Measurements from ENCODE around the gene RHBG.
A peak's percentile ranks its signal among the peaks of the same experiment; 100 is the strongest.

The RHBG gene

DNA sequence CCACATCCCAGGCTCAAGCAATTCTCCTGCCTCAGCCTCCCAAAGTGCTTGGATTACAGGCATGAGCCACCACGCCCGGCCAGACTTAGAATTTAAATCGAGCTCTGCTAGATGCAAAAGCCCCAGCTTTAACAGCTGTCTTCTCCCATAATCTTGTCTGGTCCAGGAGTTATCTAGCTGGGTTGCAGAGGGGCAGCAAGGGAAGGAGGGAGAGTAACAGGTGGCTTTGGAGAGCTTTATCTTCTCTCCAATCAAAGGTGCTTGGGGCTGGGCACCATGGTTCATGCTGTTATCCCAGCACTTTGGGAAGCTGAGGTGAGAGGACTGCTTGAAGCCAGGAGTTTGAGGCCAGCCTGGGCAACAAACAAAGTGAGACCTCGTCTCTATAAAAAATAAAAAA, 3.9 kb downstream of the RHBG start:
- Histone ChIP-seq H3K4me2 (ENCODE audit: low read length, poor library complexity, severe bottlenecking) (no peak overlapping the region), H3K27me3 (ENCODE audit: control insufficient read depth in 1 of 2, insufficient read depth in 1 of 2, low read length in 2 of 2) (peaks cover 26 to 45% of the 10 kb centered on the region in 2 experiments), H2AK5ac (ENCODE audit: low read length, severe bottlenecking) (no peak overlapping the region), H3K27ac (ENCODE audit: low read length, poor library complexity, severe bottlenecking) (no peak overlapping the region), H3K9me3 (ENCODE audit: control insufficient read depth, low read length) (no peaks in the 10 kb centered on the region), H3K36me3 (ENCODE audit: control insufficient read depth in 1 of 2, insufficient read depth in 2 of 2, low read depth in 1 of 2, low read length in 2 of 2) (no peaks in the 10 kb centered on the region), H3K14ac (ENCODE audit: low read length in 2 of 2) (no peak overlapping the region), H3K9ac (ENCODE audit: low read length) (no peak overlapping the region), H3K79me1 (replicated peaks; ENCODE audit: low read length, poor library complexity, severe bottlenecking) (no peaks in the 10 kb centered on the region), H4K8ac (ENCODE audit: low read length) (no peak overlapping the region), H3K23ac (ENCODE audit: low read length in 2 of 2) (no peak overlapping the region), H2BK5ac (ENCODE audit: low read depth, low read length, poor library complexity, severe bottlenecking) (no peak overlapping the region), H3K4me3 (ENCODE audit: insufficient read depth in 1 of 2, low read depth in 1 of 2, low read length in 2 of 2) (no peak overlapping the region), H3K4me1 (ENCODE audit: control insufficient read depth, insufficient read depth, low read depth, low read length) (peaks cover 12% of the 10 kb centered on the region), H2BK120ac (ENCODE audit: low read depth, low read length) (no peak overlapping the region), H2AFZ (ENCODE audit: low read depth, low read length) (no peak overlapping the region), H4K91ac (ENCODE audit: low read length) (no peak overlapping the region), H3K18ac (ENCODE audit: low read depth in 1 of 2, low read length in 2 of 2) (no peak overlapping the region), H2BK15ac (ENCODE audit: low read depth, poor library complexity, severe bottlenecking) (no peak overlapping the region), H3K4ac (ENCODE audit: low read depth in 1 of 2, low read length in 2 of 2) (no peak overlapping the region), H2BK12ac (ENCODE audit: low read length in 2 of 2) (no peak overlapping the region)
- no peak for DNase-seq
- 92% methylated on average over 4 of the region's 4 CpGs for WGBS

DNA sequence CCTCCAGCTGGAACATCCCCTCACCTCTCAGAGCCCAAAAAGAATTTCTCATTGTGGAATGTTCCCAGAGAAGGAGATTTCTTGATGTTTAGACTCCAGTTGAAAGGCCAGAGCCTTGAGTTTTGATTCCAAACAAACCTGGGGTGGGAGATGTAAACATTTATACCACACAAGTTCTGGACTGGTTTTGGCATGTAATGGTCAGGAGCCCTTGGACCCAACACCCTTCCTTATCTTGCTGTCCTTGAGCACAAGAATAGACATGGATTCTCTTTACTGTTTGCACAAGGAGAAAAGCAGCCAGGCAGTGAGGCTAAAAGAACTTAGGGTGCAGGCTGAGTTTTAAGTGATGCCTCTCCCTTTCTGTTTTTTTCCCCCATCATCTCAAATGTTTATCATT, 4.5 kb downstream of the RHBG start:
- Histone ChIP-seq H3K27me3 (ENCODE audit: control insufficient read depth in 1 of 2, insufficient read depth in 1 of 2, low read length in 2 of 2) (peaks cover 20 to 39% of the 10 kb centered on the region in 2 experiments), H3K4ac (ENCODE audit: low read depth in 1 of 2, low read length in 2 of 2) (no peak overlapping the region), H3K18ac (ENCODE audit: low read depth in 1 of 2, low read length in 2 of 2) (no peak overlapping the region), H3K4me2 (ENCODE audit: low read length, poor library complexity, severe bottlenecking) (no peak overlapping the region), H3K4me3 (ENCODE audit: insufficient read depth in 1 of 2, low read depth in 1 of 2, low read length in 2 of 2) (no peak overlapping the region), H3K4me1 (ENCODE audit: control insufficient read depth, insufficient read depth, low read depth, low read length) (peaks cover 8% of the 10 kb centered on the region), H2BK120ac (ENCODE audit: low read depth, low read length) (peak overlapping the region; percentile 36), H3K36me3 (ENCODE audit: control insufficient read depth in 1 of 2, insufficient read depth in 2 of 2, low read depth in 1 of 2, low read length in 2 of 2) (no peaks in the 10 kb centered on the region), H2AK5ac (ENCODE audit: low read length, severe bottlenecking) (no peak overlapping the region), H3K9me3 (ENCODE audit: control insufficient read depth, low read length) (no peaks in the 10 kb centered on the region), H4K91ac (ENCODE audit: low read length) (no peak overlapping the region), H3K27ac (ENCODE audit: low read length, poor library complexity, severe bottlenecking) (no peak overlapping the region), H2BK15ac (ENCODE audit: low read depth, poor library complexity, severe bottlenecking) (no peak overlapping the region), H3K14ac (ENCODE audit: low read length in 2 of 2) (no peak overlapping the region), H2BK12ac (ENCODE audit: low read length in 2 of 2) (no peak overlapping the region), H4K8ac (ENCODE audit: low read length) (no peak overlapping the region), H3K9ac (ENCODE audit: low read length) (no peak overlapping the region), H3K23ac (ENCODE audit: low read length in 2 of 2) (no peak overlapping the region), H3K79me1 (replicated peaks; ENCODE audit: low read length, poor library complexity, severe bottlenecking) (no peaks in the 10 kb centered on the region), H2AFZ (ENCODE audit: low read depth, low read length) (no peak overlapping the region), H2BK5ac (ENCODE audit: low read depth, low read length, poor library complexity, severe bottlenecking) (no peak overlapping the region)
- peak; percentile 29 for DNase-seq

DNA sequence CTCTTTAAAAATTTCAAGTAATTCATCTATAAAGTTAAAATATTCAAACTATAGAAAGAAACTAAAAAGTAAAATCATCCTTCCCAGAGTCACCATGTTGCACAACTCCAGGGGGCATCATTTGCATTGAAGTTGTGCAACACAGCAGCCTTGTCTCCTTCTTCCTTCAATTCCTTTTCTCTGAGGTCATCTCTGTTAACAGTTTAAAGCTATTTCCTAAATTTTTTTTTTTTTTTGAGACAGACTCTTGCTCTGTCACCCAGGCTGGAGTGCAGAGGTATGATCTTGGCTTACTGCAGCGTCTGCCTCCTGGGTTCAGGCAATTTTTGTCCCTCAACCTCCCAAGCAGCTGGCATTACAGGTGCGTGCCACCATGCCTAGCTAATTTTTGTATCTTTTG, 7.1 kb downstream of the RHBG start:
- no peak overlapping the region for H3K14ac ChIP-seq (ENCODE audit: low read length in 2 of 2)
- peaks cover 7 to 30% of the 10 kb centered on the region in 2 experiments for H3K27me3 ChIP-seq (ENCODE audit: control insufficient read depth in 1 of 2, insufficient read depth in 1 of 2, low read length in 2 of 2)
- H3K27ac ChIP-seq (ENCODE audit: low read length, poor library complexity, severe bottlenecking) = no peak overlapping the region
- no peak for DNase-seq
- H2AFZ ChIP-seq (ENCODE audit: low read depth, low read length) = no peak overlapping the region
- H3K79me1 ChIP-seq (replicated peaks; ENCODE audit: low read length, poor library complexity, severe bottlenecking) = no peaks in the 10 kb centered on the region
- no peak overlapping the region for H2BK5ac ChIP-seq (ENCODE audit: low read depth, low read length, poor library complexity, severe bottlenecking)
- WGBS = 82% methylated on average over 2 of the region's 2 CpGs
- no peak overlapping the region for H3K4me3 ChIP-seq (ENCODE audit: insufficient read depth in 1 of 2, low read depth in 1 of 2, low read length in 2 of 2)
- no peak overlapping the region for H3K23ac ChIP-seq (ENCODE audit: low read length in 2 of 2)
- H2BK15ac ChIP-seq (ENCODE audit: low read depth, poor library complexity, severe bottlenecking) = no peak overlapping the region
- no peak overlapping the region for H3K4me2 ChIP-seq (ENCODE audit: low read length, poor library complexity, severe bottlenecking)
- no peak overlapping the region for H2BK12ac ChIP-seq (ENCODE audit: low read length in 2 of 2)
- no peak overlapping the region for H4K91ac ChIP-seq (ENCODE audit: low read length)
- H3K4ac ChIP-seq (ENCODE audit: low read depth in 1 of 2, low read length in 2 of 2) = no peak overlapping the region
- no peaks in the 10 kb centered on the region for H3K36me3 ChIP-seq (ENCODE audit: control insufficient read depth in 1 of 2, insufficient read depth in 2 of 2, low read depth in 1 of 2, low read length in 2 of 2)
- H3K9ac ChIP-seq (ENCODE audit: low read length) = no peak overlapping the region
- no peak overlapping the region for H2BK120ac ChIP-seq (ENCODE audit: low read depth, low read length)
- H3K4me1 ChIP-seq (ENCODE audit: control insufficient read depth, insufficient read depth, low read depth, low read length) = peaks cover 4% of the 10 kb centered on the region
- no peak overlapping the region for H4K8ac ChIP-seq (ENCODE audit: low read length)
- no peaks in the 10 kb centered on the region for H3K9me3 ChIP-seq (ENCODE audit: control insufficient read depth, low read length)
- H2AK5ac ChIP-seq (ENCODE audit: low read length, severe bottlenecking) = no peak overlapping the region
- H3K18ac ChIP-seq (ENCODE audit: low read depth in 1 of 2, low read length in 2 of 2) = no peak overlapping the region

DNA sequence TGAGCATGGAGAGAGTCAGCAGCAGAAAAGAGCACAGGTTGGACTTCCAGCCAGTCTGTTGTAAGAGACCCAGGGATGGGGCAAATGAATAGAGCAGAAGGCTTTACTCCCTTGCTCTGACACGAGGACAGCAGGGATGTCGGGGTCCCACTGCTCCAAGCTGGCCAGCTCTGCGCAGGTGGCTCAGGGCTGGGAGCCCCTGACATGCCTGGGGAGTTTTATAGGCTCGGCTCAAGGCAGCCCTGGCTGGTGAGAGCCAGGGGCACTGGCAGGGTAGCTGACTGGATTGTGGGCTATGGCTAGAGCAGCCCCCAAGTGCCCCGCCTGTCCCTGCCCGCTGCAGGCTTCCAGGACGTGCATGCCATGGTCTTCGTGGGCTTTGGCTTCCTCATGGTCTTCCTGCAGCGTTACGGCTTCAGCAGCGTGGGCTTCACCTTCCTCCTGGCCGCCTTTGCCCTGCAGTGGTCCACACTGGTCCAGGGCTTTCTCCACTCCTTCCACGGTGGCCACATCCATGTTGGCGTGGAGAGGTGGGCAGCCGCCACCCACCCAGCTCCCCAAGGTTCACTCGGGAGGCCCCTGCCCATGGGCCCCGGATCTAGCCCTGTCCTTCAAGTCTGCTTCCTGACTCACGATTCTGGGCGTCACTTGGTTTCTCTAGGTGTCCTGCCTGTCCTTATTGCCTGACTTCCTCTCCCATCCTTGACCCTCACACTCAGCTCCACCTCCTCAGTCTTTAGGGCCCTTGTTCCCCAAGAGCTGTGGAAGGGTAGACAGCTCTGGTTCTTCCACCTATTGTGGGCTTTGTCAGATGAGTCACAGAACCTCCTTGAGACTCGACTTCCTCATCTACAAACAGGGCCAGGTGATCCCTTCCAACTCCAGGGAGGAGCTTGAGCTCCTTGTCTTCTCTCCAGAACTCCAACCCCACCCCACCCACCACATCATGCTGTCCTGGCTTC, 8.2 kb downstream of the RHBG start:
- Histone ChIP-seq H2BK120ac (ENCODE audit: low read depth, low read length) (no peak overlapping the region), H2BK5ac (ENCODE audit: low read depth, low read length, poor library complexity, severe bottlenecking) (no peak overlapping the region), H3K23ac (ENCODE audit: low read length in 2 of 2) (no peak overlapping the region), H3K4me2 (ENCODE audit: low read length, poor library complexity, severe bottlenecking) (no peak overlapping the region), H2BK15ac (ENCODE audit: low read depth, poor library complexity, severe bottlenecking) (no peak overlapping the region), H3K14ac (ENCODE audit: low read length in 2 of 2) (no peak overlapping the region), H3K4me3 (ENCODE audit: insufficient read depth in 1 of 2, low read depth in 1 of 2, low read length in 2 of 2) (no peak overlapping the region), H3K27me3 (ENCODE audit: control insufficient read depth in 1 of 2, insufficient read depth in 1 of 2, low read length in 2 of 2) (peaks cover 12 to 27% of the 10 kb centered on the region in 2 experiments), H2BK12ac (ENCODE audit: low read length in 2 of 2) (no peak overlapping the region), H3K36me3 (ENCODE audit: control insufficient read depth in 1 of 2, insufficient read depth in 2 of 2, low read depth in 1 of 2, low read length in 2 of 2) (no peaks in the 10 kb centered on the region), H3K9ac (ENCODE audit: low read length) (no peak overlapping the region), H3K27ac (ENCODE audit: low read length, poor library complexity, severe bottlenecking) (no peak overlapping the region), H2AK5ac (ENCODE audit: low read length, severe bottlenecking) (no peak overlapping the region), H3K79me1 (replicated peaks; ENCODE audit: low read length, poor library complexity, severe bottlenecking) (no peaks in the 10 kb centered on the region), H3K18ac (ENCODE audit: low read depth in 1 of 2, low read length in 2 of 2) (no peak overlapping the region), H4K8ac (ENCODE audit: low read length) (peak overlapping the region; percentile 57), H4K91ac (ENCODE audit: low read length) (no peak overlapping the region), H3K4me1 (ENCODE audit: control insufficient read depth, insufficient read depth, low read depth, low read length) (peaks cover 1% of the 10 kb centered on the region), H3K9me3 (ENCODE audit: control insufficient read depth, low read length) (no peaks in the 10 kb centered on the region), H3K4ac (ENCODE audit: low read depth in 1 of 2, low read length in 2 of 2) (no peak overlapping the region), H2AFZ (ENCODE audit: low read depth, low read length) (no peak overlapping the region)
- WGBS = 87% methylated on average over 20 of the region's 20 CpGs
- DNase-seq = no peak
